Placental pericyte (primary cell): Measurements from ENCODE around the gene MTMR6. TPM values are rescaled to one million over a fixed set of nuclear protein-coding genes. Genes with fewer than 3 reads are reported as not detected.

Experiments
- total RNA-seq: library from RNA; depleted of rRNA; stranded (reverse); fragments of >200 nt; gene quantifications from 2 replicates; pipeline ENCODE4 v1.2.3, GENCODE V29; 2012

Gene MTMR6
- 19.7 and 51.8 TPM in 2 replicates for total RNA-seq

DNA sequence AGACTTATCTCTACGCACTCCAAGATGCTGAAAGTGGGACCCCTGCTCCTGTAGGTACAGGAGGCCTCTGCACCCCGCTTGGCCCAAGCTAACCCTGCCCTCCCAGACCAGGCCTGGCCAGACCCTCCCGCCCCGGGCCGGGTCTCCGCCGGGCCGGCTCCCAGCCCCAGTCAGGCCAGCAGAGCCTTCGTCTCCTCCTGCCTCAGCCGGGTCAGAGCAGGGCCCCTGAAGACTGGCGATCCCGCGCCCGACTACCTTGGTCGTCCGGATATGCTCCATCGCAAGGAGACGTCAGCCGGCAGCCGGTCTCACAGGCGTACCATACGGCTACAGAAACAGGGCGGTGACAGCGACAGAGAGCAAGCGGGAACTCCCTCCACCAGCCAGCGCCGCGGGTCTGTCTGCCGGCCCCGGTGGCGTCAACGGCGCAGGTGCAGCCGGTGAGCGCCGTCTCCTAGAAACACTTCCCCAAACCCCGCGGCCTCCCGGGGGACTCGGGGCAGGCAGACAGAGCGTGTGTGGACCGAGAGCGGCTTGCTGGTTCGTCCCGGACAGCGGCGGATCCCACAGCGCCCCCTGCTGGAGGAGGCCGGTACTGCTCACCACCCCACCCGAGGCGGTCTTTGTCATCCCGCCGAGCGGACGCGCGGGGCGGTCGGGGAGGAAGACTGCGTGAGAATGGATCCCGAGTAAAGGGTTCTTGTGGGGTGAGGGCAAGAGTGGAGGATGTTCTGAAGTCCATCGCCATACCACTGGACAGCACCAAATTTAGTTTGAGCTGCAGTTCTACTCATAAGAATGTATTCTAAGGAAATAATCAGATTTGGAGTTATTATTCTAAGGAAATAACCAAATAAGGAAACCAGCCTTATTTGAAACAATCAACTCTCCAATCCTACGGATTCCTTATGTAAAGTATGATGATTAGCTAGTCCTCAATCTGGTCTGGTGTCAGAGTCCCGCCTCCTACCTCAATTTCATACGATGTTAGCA is at the start of gene MTMR6:
Gene MTMR6 (minus strand): TSS at position 520 of the 993 bp plus-strand sequence. CDS start 241 bp downstream, at position 279.

DNA sequence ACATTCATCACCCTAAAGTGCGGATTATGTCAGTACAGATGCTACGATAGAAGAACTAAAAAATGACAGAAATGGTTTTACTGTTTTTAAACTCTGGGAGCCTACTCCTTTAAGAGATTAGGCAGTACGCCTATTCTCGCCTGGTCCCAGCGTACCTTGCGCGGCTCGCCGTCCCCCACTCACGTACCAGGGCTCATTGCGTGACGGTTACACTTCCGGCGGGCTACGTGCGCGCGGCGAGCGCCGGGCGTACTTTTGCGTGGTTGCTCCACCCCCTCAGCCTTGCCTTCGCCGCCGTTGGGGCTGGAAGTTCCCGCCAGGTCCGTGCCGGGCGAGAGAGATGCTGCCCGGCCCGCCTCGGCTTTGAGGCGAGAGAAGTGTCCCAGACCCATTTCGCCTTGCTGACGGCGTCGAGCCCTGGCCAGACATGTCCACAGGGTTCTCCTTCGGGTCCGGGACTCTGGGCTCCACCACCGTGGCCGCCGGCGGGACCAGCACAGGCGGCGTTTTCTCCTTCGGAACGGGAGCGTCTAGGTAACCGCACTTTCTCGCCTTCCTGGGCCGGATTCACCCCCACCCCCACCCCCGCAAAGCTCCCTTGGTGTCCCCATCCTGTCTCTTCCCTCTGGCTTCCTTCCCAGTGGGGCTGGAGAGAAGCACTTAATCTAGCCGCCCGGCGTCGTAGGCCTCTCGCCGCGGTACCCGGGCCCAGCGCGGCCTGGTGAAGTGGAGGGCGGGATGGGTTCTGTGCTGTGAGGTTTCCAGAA is 14.2 kb upstream of the MTMR6 start, which contains the start of gene NUP58:
Gene NUP58 (plus strand): TSS at position 279 of the 767 bp plus-strand sequence. CDS start 149 bp downstream, at position 428.

Other genes with a start within 250 kb of the MTMR6 start
- under 0.01 TPM in 1 of 2 replicates, not detected in the other for gene PABPC3, start 191.4 kb downstream of the MTMR6 start, total RNA-seq
- not detected in 2 replicates for gene AMER2, start 115.2 kb downstream of the MTMR6 start, total RNA-seq
- gene NUP58, start 14.1 kb upstream of the MTMR6 start, total RNA-seq = 40.7 and 95.5 TPM in 2 replicates
- gene ATP8A2, start 84.5 kb upstream of the MTMR6 start, total RNA-seq = under 0.01 and 0.14 TPM in 2 replicates